ENCODE measurements around the gene SMIM3.
"Not testable (repeated sequence)": the region's sequence is repeated elsewhere in the genome, so short reads cannot be mapped to it uniquely, and the experiment has no call there.

DNA sequence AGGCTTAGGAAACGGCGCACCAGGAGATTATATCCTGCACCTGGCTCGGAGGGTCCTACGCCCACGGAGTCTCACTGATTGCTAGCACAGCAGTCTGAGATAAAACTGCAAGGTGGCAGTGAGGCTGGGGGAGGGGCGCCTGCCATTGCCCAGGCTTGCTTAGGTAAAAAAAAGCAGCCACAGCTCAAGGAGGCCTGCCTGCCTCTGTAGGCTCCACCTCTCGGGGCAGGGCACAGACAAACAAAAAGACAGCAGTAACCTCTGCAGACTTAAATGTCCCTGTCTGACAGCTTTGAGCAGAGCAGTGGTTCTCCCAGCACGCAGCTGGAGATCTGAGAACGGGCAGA, 35.4 kb upstream of the SMIM3 start:
- TF ChIP-seq, protein P1, sequence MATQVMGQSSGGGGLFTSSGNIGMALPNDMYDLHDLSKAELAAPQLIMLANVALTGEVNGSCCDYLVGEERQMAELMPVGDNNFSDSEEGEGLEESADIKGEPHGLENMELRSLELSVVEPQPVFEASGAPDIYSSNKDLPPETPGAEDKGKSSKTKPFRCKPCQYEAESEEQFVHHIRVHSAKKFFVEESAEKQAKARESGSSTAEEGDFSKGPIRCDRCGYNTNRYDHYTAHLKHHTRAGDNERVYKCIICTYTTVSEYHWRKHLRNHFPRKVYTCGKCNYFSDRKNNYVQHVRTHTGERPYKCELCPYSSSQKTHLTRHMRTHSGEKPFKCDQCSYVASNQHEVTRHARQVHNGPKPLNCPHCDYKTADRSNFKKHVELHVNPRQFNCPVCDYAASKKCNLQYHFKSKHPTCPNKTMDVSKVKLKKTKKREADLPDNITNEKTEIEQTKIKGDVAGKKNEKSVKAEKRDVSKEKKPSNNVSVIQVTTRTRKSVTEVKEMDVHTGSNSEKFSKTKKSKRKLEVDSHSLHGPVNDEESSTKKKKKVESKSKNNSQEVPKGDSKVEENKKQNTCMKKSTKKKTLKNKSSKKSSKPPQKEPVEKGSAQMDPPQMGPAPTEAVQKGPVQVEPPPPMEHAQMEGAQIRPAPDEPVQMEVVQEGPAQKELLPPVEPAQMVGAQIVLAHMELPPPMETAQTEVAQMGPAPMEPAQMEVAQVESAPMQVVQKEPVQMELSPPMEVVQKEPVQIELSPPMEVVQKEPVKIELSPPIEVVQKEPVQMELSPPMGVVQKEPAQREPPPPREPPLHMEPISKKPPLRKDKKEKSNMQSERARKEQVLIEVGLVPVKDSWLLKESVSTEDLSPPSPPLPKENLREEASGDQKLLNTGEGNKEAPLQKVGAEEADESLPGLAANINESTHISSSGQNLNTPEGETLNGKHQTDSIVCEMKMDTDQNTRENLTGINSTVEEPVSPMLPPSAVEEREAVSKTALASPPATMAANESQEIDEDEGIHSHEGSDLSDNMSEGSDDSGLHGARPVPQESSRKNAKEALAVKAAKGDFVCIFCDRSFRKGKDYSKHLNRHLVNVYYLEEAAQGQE (IDR thresholded peaks at IDR 0.05; ENCODE audit: low read depth, low read length), result not testable (repeated sequence)
- not testable (repeated sequence) for TF ChIP-seq BCL11A (IDR thresholded peaks at IDR 0.05; ENCODE audit: low read depth, low read length); RELA (IDR thresholded peaks at IDR 0.05; ENCODE audit: borderline replicate concordance, partially characterized antibody)

All from GM12878 (cell line).